Activated CD4-positive, alpha-beta T cell treated with anti-CD3 and anti-CD28 coated beads for 48 hours (primary cell): Measurements from ENCODE around the gene GPRC5B.

Experiments used
- DNase-seq: peaks from one replicate; pipeline ENCODE4 v3.0.0-alpha.2; 2020

The GPRC5B gene

DNA sequence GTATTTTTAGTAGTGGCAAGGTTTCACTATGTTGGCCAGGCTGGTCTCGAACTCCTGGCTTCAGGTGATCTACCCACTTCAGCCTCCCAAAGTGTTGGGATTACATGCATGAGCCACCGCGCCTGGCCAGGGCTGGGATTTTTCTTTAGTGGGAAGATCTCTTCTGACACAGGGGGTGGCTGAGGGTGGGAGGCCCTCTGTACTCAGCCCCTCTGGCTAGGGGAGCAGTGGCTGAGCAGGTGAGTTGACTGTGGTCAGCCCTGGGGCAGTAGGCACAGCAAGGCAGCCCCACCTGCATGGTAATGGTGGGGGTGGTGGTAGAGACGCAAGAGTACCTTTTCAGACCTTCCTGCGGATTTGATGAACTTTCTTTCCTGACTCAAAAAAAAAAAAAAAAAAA, 12.3 kb upstream of the GPRC5B start:
- no peak for DNase-seq

DNA sequence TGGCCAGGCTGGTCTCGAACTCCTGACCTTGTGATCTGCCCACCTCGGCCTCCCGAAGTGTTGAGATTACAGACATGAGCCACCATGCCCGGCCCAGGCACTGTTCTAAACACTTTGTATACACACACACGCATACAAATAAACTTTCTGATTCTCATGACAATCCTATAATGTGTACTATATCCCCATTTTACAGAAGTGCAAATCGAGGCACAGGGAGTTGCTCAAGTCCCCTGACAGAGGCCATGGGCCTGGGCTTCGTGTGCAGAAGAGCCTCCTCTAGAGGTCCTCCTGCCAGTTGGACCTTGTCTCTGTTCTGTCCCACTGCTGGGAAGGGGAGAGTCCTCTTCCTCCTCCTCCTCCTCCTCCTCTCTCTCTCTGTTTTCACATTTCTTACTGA, 9.9 kb upstream of the GPRC5B start:
- no peak for DNase-seq

DNA sequence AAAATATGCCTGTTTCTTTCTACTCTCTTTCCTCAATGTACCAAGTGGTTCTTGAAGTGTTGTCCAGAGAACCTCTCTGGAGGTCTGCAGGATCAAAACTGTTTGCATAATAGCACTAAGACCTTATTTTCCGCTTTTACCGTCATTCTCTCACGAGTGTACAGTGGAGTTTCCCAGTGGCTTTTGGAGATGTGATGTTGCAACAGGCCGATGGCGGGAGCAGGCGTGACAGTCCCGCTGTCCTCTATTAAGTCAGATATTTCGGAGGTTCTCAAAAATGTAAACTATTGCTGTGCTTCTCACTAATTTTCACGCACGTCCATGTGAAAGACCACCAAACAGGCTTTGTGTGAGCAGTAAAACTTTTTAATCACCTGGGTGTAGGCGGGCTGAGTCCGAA, 8.3 kb upstream of the GPRC5B start:
- no peak for DNase-seq

DNA sequence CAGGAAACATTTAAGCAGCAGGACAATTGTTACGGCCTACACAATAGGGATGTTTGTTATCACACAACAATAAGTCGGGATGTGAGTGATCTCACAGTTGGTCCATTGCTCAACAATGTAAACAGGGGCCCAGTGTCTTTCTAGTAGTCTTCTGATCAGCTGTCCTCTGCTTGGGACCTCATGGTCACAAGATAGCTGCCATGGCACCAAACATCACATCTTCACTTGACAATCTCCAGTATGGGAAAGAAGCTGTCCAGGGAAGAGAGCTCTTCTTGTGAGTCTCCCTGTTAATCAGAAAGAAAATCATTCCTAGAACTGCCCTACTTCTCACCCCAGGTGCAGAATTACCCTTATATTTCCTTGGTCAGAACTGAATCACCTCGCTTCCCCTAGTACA, 6.3 kb upstream of the GPRC5B start:
- DNase-seq = no peak

DNA sequence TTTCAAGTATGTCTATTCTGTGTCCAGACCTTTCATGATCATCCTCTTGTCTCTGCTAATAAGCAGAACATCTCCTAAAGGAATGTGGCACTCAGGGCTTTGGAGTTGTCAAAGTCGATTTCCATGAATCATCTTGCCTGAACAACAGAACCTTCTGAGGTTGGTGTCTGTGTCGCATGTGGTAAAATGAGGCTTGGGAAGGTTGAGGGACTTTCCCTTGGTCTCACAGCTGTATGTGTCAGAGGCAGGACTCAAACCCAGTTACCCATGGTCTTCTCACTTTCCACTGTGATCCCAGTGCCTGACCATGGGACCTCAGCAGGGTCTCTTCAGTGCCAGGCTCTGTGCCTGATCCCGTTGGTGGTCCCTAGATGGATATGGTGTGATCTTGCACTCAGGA, 4.2 kb upstream of the GPRC5B start:
- DNase-seq = no peak

DNA sequence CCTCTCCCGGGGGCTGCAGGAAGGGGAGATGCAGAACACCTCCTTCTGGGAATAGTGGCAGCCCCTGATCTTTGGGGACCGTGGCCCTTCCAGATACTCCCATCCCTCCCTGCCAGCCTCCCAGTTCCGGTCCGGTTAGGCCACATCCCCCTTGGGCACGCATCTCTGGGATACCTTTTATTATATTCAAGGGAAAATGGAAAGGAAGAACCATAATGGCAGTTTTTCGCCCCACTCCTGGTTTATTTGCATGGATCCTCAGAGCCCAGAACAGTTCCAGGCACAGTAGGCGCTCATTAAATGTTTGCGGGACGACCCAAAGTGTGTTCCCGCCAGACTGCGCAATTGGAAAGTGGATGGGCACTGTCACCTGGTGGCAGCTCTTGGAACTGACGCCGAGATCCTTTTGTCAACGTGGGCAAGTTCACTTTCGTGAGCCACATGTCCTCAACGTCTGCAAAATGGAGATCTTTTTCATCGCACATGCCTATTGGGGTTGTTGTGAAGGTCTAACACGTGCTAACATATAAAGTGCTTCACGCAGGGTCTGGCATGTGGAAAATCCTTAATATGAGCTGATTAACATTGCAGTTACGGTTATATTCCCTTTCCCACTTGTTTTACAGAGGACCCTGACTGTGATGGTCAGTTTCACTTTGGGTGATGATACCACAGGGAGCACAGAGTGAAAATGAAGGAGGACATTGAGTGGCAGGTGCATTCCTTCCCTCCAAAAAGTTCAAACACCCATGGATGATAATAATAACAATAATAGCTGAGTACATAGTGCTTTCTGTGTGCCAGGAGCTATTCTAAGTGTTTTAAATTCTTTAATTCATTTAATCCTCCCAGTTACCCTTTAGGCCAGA, 1.7 kb upstream of the GPRC5B start:
- DNase-seq = peak; percentile 90

DNA sequence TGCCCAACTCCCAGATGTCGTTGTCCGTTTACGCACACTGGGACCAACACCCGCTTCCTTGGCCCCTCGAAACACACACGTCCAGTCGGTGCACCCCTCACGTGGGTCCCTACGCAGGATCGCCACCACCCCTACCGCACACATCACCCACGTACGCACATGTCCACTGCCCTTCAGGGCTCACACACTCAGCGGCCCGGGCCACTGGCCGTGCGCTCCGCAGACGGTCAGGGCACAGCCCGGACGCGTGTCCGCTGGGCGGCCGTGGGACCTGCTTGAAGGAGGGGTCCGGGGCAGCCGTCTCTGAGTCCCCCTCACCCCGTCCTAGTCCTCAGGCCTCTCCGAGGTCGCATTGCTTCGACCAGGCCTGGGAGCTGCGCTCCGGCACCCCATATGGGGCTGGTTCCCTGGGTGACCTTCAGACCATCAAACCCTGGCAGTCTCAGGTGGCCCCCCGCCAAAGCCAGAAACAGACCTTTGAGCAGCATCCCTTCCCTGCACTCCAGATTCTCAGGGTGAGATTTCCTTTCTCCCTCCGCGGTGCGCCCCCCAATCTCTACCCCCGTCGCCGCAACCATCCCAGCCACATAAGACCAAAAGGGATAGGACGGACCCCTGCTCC, 914 bp upstream of the GPRC5B start:
- DNase-seq = no peak

DNA sequence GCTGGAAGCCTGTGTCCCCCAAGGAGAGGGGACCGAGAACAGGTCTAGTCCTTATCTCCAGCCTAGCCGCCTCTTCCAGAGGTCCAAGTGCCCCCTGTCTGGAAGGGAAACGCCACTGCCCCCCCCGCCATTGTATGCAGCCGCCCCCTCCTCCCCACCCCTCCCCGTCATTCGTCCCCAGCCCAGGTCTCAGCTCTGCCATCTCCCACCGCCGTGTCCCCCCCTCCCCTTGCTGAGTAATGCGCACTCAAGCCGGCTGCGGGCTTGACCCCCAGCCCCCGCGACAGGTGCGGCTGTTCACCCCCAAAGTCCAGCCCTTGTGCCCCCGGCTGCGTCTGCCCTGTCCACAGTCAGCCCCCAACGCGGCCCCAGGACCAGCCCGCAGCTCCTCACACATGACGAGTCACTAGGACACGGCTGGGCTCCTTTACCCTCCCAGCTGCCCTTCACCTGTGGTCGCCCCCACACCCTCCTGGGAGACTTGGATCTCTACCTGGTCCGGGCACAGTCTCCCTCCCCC, 622 bp downstream of the GPRC5B start:
- no peak for DNase-seq

DNA sequence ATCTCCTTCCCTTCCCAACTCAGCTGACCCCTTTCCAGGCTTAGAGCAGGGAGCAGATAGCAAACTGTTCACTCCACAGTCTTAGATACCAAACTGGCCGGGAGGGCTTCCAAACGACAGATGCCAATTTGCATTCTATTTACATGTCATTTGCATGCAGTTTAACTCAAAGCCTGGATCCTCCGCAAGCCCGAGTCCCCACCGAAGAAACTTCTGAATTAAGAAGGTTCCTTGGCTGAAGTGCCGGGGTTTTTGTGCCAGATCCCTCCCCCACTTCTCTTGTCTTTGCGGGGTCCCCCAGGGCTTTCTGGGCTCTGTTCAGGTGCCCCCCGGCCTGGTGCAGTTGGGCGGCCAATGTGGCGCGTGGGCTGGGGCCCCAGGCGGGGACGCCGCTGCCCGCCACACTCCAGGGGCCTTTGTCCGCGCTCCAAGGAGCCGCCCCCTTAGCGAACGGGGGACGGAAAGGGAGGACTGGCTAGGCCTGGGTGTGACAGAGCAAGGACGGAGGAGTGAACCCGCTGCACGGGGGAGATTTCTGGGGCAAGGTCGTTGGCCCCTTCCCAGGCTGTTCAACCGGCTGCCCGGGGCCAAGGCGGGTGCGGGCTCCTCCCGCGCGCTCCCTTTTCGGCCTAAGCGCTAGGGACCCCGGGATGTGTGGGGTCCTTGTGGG, 1.2 kb downstream of the GPRC5B start:
- no peak for DNase-seq

DNA sequence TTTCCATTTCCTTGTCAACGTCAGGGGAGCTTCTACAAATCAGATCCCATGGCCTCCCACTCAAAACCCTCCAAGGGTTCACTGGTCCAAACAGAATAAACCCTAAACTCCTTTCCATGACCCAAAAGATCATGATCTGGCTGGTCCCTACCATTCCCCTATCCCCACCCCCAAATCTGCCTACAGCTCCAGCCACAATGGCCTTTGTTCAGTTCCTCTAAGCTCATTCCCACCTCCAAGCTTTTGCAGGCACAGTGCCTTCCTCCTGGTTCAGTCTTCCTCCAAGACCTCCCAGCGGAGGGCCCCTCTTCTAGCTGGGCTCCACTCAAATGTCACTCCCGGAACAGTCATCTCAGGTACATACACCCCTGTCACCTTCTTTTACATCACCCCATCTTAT, 2.0 kb downstream of the GPRC5B start:
- DNase-seq = no peak

DNA sequence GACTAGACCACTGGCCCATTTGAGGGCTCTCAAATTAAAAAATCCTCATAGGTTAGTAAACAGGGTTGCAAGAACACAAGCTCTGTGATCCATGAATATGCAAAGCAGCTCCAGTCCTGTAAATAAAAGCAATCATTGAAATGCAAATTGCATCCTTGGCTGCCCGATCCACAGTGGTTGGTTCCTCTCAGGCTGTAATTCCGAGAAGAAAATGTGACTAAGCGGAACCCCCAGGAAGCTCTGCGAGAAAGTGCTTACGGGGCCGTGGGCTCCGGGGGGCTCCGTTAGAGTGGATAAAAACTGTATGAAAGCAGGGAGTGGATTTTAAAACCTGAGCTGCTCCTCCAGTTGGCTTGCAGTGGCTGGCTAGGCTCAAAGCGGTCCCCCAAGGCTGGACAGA, 2.5 kb downstream of the GPRC5B start:
- DNase-seq = no peak

DNA sequence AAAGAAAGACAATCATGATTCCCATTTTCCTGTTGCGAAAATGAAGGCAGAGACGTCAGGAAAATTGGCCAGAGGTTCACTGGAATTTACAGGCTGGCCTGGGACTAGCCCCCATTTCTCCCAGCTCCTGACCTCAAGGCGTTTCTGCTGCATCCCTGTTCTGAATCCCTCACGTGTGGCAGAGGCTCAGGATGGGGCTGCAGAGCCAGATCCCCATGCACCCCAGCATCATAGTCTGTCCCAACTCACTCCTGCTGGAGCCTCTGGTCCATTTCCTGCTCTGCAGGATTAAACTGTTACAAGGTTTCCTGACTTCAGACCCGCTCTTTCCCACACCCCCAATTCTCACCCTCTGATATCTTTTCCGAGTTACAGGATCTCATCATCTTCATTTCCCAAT, 2.9 kb downstream of the GPRC5B start:
- DNase-seq = no peak

DNA sequence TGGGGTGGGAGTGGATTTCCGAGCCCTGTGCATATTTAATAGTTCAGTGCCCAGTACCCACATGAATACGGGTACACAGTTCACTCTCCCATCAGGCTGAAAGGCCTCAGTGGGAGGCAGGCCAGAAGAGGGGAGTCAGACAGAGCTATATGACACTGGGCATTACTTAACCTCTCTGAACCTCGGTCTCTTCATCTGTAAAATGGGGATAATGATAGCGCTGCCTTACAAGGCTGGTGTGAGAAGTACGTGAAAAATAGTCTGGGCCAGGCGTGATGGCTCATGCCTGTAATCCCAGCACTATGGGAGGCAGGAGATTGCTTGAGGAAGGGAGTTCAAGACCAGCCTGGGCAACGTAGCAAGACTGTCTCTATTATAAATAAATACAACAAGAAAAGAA, 3.6 kb downstream of the GPRC5B start:
- no peak for DNase-seq

DNA sequence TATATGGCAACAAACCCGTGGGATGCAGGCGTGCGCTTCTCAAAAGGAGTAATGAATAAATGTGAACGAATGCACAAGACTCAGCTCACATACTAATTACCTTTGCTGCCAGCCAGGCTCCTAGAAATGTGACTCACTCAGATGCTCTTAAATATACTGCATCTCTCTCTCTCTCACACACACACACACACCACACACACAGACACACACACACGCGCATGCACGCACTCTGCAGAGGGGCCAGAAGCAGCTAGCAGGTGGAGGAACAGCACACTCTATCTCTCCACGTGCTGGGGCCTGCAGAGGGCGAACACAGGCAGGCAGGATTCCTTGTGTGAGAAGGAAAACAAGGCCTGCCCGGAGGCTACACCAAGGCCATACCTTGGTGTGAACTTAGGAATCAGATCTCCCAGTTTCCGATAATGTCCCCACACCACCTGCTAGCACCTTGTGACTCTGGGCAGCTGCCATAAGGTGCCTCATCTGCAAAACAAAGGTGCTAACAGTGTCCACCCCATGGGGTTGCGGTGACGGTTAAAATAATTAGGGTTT, 5.3 kb downstream of the GPRC5B start:
- no peak for DNase-seq

DNA sequence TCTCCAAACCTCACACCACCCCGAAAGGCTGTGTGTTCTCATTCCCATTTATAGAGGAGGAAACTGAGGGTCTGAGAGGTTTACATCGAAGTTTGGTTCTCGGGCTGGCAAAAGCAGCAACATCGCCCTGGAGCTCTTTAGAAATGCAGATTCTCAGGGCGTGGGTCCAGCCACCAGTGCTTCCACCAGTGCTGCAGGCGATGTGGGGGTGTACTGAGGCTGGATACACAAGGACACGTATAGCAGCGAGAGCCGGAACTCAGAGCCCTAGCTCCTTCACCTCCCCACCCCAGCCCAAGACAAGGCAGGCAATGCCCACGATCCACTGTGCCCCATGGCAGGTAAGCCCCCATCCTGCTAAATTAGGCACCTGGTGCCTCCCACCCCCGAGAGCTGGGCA, 5.9 kb downstream of the GPRC5B start:
- no peak for DNase-seq

DNA sequence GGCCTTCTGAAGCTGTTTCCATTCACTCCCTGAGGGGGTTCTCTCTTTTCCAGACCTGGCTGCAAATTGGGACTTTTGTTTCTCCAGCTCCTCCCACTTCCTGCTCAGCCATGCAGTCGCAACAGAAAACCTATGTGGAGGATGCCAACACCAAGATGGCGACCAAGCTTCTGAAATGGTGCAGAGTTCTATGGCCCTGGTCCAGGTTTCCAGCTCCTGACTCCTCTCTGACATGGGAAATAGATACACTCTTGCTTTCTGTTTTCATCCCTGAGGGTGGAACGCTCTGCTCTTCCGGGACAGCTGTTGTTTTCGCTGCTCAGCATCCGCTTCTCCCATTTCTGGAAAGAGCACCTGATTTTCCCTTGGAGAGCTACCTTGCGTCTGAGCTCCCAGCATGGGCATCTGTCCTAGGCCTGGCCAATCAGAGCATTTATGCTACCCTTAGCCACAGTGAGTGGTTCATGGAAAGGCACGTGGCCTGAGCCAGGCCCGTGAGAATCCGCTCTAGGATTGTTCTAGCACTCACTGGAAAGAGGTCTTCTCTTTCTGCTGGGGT, 8.1 kb downstream of the GPRC5B start:
- no peak for DNase-seq

DNA sequence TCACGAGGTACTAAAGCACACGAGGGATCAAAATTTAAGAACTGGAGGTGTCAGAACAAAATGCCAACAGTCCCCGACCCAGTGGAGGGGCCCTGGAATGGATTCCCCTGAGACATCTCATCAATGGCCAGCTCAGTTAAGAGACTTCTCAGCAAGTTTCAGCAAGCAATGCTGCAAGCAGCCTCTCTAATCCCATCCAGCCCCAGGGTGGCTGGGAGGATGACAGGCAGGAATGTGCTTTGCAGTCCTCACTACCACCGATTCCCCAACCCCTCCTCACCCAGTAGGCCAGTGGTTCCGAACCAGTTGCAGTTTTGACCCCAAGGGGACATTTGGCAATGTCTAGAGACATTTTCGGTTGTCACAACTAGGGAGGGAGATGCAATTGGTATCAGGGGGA, 8.7 kb downstream of the GPRC5B start:
- DNase-seq = no peak

DNA sequence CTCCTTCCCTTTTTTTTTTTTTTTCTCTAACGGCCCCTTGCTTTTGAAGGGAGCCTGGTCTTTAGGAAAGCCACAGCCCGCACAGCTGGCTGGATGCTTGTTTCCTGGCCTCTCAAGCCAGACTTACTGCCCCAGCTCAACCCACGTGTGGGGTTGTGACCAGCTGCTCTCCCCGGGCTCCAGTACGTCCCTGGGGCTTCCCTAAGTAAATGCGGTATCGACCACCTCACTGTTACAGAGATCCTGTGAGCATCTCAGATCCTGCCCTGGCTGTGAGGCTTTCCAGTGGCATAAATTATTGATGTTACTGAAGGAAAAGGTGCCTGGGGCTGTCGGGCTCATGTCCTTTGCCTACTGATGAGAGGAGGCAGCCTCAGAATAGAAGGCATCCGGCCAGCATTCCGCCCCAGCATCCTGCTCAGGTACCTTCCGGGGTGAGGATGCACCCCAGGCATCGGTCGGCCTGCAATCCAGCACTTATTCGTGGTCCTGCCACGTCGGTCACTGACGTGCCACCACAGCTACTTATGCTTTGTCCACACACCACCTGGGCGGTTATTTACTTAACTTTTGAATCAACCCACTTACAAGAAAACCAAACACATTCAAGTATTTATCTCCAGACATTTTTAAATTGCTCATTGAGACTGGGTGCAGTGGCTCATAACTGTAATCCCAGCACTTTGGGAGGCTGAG, 9.6 kb downstream of the GPRC5B start:
- DNase-seq = no peak

DNA sequence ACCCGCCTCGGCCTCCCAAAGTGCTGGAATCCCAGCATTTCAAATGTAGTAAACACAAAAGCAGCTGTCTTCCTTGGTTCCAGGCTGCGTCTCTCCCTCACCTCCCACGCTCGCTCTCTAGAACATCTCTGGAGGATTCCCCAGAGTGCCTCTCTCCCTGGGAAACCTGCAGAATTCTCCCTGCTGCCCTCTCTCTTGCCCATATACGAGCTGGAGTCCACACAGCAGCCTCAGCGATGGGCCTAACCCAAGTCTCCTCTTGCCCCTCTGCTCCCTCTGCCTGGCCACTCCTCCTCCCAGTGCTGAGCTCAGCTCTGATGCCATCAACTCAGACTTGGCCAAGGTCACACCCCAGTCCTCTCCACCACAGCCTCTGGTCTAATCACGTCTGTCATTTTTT, 10.6 kb downstream of the GPRC5B start:
- no peak for DNase-seq

DNA sequence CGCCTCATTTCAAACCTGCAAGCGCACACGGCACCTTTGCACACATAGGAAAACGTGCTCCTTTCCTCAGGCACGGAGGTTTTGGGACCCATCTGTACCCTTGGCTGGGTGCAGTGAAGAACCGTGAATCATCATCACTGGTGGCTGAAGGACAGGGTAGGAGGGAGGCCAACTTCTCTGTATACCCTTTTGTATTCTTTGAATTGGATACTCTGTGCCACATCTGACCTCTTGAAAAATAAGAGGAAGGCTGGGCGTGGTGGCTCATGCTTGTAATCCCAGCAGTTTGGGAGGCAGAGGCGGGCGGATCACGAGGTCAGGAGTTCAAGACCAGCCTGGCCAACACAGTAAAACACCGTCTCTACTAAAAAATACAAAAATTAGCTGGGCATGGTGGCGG, 11.7 kb downstream of the GPRC5B start:
- no peak for DNase-seq

DNA sequence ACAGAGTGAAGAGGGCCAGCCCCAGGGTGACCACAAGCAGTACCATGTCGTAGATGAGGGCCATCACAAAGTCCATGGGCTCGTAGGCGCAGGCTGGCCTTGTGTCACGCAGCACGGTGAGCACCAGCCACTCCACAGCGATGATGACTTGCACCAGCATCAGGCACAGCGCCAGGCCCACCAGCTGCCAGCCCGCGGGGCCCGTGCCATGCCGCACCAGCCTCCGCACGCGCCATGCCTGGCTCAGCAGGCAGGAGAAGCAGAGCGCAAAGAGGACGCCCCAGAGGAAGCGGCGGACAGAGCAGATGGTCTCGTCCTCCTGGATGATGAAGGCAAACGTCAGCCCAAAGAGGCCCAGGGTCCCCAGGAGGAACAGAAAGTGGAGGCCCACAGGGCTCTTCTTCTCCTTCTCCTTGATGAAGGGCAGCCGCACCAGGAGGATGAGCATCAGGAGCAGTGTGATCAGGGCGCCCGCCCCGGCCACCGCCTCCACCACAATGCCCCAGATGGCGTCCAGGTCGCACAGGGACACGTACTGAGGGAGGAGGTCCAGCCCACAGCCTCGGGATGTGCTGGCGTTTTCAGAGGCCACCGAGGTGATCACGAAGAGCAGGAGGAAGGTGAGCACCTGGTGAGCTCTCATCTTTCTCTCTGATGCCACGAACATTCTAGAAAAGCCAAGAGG, 12.3 kb downstream of the GPRC5B start:
- DNase-seq = no peak

DNA sequence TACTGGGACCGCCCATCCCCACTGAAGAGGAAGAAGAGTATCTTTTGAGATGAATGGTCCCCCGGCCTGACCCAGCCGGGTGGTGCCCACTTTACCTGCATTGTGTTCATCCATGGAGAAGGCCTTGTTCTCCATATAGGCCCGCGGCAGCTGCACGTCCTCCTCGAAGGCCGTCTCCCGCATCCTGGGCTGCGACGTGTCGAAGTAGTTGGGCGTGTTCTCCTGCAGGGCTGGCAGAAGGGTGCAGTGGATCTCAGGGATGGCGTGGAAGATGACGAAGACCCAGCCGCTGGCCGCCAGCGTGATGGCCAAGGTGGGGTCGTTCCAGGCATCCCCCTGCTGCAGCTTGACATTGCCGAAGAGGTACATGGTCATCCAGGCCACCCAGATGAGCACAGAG, 12.9 kb downstream of the GPRC5B start:
- DNase-seq = no peak
